Endothelial cell (in vitro differentiated cells): ENCODE measurements around the gene ZNF688. TPM values are rescaled to one million over a fixed set of nuclear protein-coding genes. Genes with fewer than 3 reads are reported as not detected.

Experiments used
- DNase-seq: peaks from one replicate; pipeline ENCODE4 v3.0.0; 2021; ENCODE audit warnings: low spot score
- H3K27ac Mint-ChIP-seq: one replicate; pipeline ENCODE4 v1.8.0; 2021; ENCODE audit warnings: mixed read lengths, inconsistent platforms; ENCODE audit not compliant: unreplicated experiment
- H3K27me3 Mint-ChIP-seq: one replicate; pipeline ENCODE4 v1.8.0; 2021; ENCODE audit warnings: mild to moderate bottlenecking, moderate library complexity, mixed read lengths, inconsistent platforms; ENCODE audit not compliant: unreplicated experiment
- H3K36me3 Mint-ChIP-seq: one replicate; pipeline ENCODE4 v1.8.0; 2021; ENCODE audit warnings: mild to moderate bottlenecking, low read depth, mixed read lengths, inconsistent platforms; ENCODE audit not compliant: unreplicated experiment
- H3K4me1 Mint-ChIP-seq: one replicate; pipeline ENCODE4 v1.8.0; 2021; ENCODE audit warnings: mild to moderate bottlenecking, mixed read lengths, inconsistent platforms; ENCODE audit not compliant: unreplicated experiment
- H3K4me3 Mint-ChIP-seq: one replicate; pipeline ENCODE4 v1.8.0; 2021; ENCODE audit warnings: mild to moderate bottlenecking, mixed read lengths, inconsistent platforms; ENCODE audit not compliant: unreplicated experiment
- H3K9me3 Mint-ChIP-seq: one replicate; pipeline ENCODE4 v1.8.0; 2021; ENCODE audit warnings: mixed read lengths, inconsistent platforms; ENCODE audit not compliant: unreplicated experiment
- CTCF ChIP-seq: fragments of 200-600 bp; sonication (generic); IDR thresholded peaks from one replicate; pipeline ENCODE4 v1.5.0; 2021; ENCODE audit warnings: antibody characterized with exemption; ENCODE audit not compliant: unreplicated experiment
- long read RNA-seq: library from polyadenylated mRNA; unstranded; transcript quantifications from one replicate; pipeline ENCODE4 v2.0.0, GENCODE V29; 2020; ENCODE audit not compliant: unreplicated experiment
- total RNA-seq: library from RNA; stranded (reverse); fragmentation: NEBNext Ultra II Directional; extraction: Animal tissue kit (Norgen Biotek cat#: 25700); gene quantifications from one replicate; pipeline ENCODE4 v1.2.1, GENCODE V29; 2021; ENCODE audit not compliant: unreplicated experiment

Gene ZNF688
- 9.6 TPM for total RNA-seq
- long read RNA-seq, transcript ZNF688-201 (3 exons, 2,506 nt), result major isoform, 6 of 9 reads
- long read RNA-seq, partial matches to known transcripts, result 0 of 9 reads
- long read RNA-seq, other reads (novel, unspliced or antisense), result 1 of 9 reads

- H3K9me3 Mint-ChIP-seq, result no peaks in the 10 kb centered on the region
- peaks cover 6% of the 10 kb centered on the region for H3K36me3 Mint-ChIP-seq
- peak; percentile 83 for DNase-seq
- peaks cover 7% of the 10 kb centered on the region for H3K27me3 Mint-ChIP-seq
- H3K27ac Mint-ChIP-seq, result peak within 1 kb of the TSS; percentile 88
- H3K4me1 Mint-ChIP-seq, result peaks cover 24% of the 10 kb centered on the region
- TF ChIP-seq CTCF, result no peak
- peak within 1 kb of the TSS; percentile 89 for H3K4me3 Mint-ChIP-seq
Observed at GRCh38 chr16:30571445-30572322, at the start of gene ZNF688. Gene ZNF688 (minus strand): TSS chr16:30571714. CDS start chr16:30571629, 85 bp downstream.

GRCh38 chr16:30620169-30620568 is 48.7 kb upstream of the ZNF688 start:
- no peak for TF ChIP-seq CTCF
- DNase-seq, result no peak
- Mint-ChIP-seq H3K27ac (no peak overlapping the region), H3K4me3 (no peak overlapping the region), H3K9me3 (no peaks in the 10 kb centered on the region), H3K27me3 (no peaks in the 10 kb centered on the region), H3K4me1 (peaks cover 5% of the 10 kb centered on the region), H3K36me3 (no peaks in the 10 kb centered on the region)

GRCh38 chr16:30619638-30620037 is 48.1 kb upstream of the ZNF688 start:
- H3K9me3 Mint-ChIP-seq, result no peaks in the 10 kb centered on the region
- no peak overlapping the region for H3K27ac Mint-ChIP-seq
- TF ChIP-seq CTCF, result no peak
- no peaks in the 10 kb centered on the region for H3K27me3 Mint-ChIP-seq
- H3K4me1 Mint-ChIP-seq, result peaks cover 5% of the 10 kb centered on the region
- DNase-seq, result no peak
- H3K36me3 Mint-ChIP-seq, result no peaks in the 10 kb centered on the region
- H3K4me3 Mint-ChIP-seq, result no peak overlapping the region

- no peaks in the 10 kb centered on the region for H3K36me3 Mint-ChIP-seq
- no peak overlapping the region for H3K27ac Mint-ChIP-seq
- no peak for DNase-seq
- H3K4me1 Mint-ChIP-seq, result peaks cover 5% of the 10 kb centered on the region
- H3K4me3 Mint-ChIP-seq, result no peak overlapping the region
- H3K9me3 Mint-ChIP-seq, result no peaks in the 10 kb centered on the region
- no peak for TF ChIP-seq CTCF
- H3K27me3 Mint-ChIP-seq, result no peaks in the 10 kb centered on the region
Observed at GRCh38 chr16:30619202-30619601, 47.7 kb upstream of the ZNF688 start.
